Erythroblast (primary cell): ENCODE results near the gene PLAGL2.

Experiments
- GATA1 ChIP-seq: IDR thresholded peaks from 2 replicates; pipeline ENCODE4 v1.6.1; 2011; ENCODE audit warnings: low read depth, mild to moderate bottlenecking, control low read depth, low read length, moderate library complexity
- POLR2A ChIP-seq: IDR thresholded peaks from 2 replicates; pipeline ENCODE4 v1.6.1; 2011; ENCODE audit warnings: mild to moderate bottlenecking, low read length

DNA sequence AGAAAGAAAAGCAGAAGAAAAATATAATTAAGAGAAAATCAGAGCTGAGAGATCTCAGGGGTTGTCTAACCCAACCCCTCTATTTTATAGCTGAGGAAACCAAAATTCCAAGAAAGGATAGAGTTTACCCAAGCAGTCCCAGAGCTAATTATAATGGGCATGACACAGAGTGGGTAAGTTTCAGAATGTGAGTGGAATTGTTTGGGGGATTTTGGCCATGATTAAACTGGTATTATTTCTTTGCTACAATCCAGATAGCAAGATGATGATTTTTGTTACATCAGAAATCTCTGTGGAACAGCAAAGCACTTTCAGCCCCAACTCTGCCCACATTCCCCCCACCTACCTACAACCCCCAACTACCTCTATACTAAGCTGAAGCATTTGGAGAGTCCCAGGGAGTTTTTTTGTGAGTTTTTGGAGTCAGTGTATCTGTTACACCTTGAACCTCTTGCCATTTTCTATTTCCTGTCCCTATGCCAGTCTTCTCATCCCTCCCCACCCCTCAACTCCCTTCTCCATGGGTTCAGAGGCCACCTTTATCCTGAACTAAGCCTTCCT lies 24.9 kb upstream of the PLAGL2 start:
- no peak for TF ChIP-seq POLR2A
- no peak for TF ChIP-seq GATA1
